PC-9 (cell line): Measurements from ENCODE around the gene PSMD4. TPM values are rescaled to one million over a fixed set of nuclear protein-coding genes. Genes with fewer than 3 reads are reported as not detected.

ENCODE experiments used
- BruUV-seq: library from RNA; stranded (reverse); fragments of 400-500 nt; replicated peaks from 2 replicates; lab custom pipeline; 2021; lab: Mats Ljungman, UMichigan
- CTCF ChIA-PET: fragments of 300-600 bp; sonication (Branson Sonifier 250); formaldehyde crosslinking; loops from one replicate; lab custom pipeline; 2022; ENCODE audit warnings: antibody characterized with exemption; lab: Charles Lee
- POLR2A ChIA-PET: fragments of 300-600 bp; sonication (Branson Sonifier 250); formaldehyde crosslinking; loops from one replicate; lab custom pipeline; 2022; ENCODE audit warnings: antibody characterized with exemption; ENCODE audit not compliant: unreplicated experiment; lab: Charles Lee
- DNase-seq, 2 experiments: peaks; one replicate each; pipeline versions ENCODE4 v3.0.0 to v3.0.0-alpha.2; 2015 to 2022; ENCODE audit warnings: mixed read lengths in 1 of 2
- H2AFZ ChIP-seq: fragments of 200-600 bp; sonication (generic); 2 replicates; pipeline ENCODE4 v1.8.1; 2017; ENCODE audit warnings: antibody characterized with exemption
- H3F3A ChIP-seq: fragments of 200-600 bp; sonication (generic); 2 replicates; pipeline ENCODE4 v1.8.1; 2017; ENCODE audit warnings: antibody characterized with exemption, mild to moderate bottlenecking, low read depth; ENCODE audit not compliant: insufficient read depth
- H3K27ac ChIP-seq: fragments of 200-600 bp; sonication (generic); 2 replicates; pipeline ENCODE4 v1.6.1; 2016; ENCODE audit warnings: mixed run types
- H3K27me3 ChIP-seq: fragments of 200-600 bp; sonication (generic); 2 replicates; pipeline ENCODE4 v1.6.1; 2016; ENCODE audit warnings: low read depth, mixed run types; ENCODE audit not compliant: insufficient read depth
- H3K36me3 ChIP-seq: fragments of 200-600 bp; sonication (generic); 2 replicates; pipeline ENCODE4 v1.6.1; 2016; ENCODE audit warnings: low read depth, mixed run types
- H3K4me1 ChIP-seq: fragments of 200-600 bp; sonication (generic); replicated peaks from 2 replicates; pipeline ENCODE4 v1.6.1; 2016; ENCODE audit warnings: mixed run types; ENCODE audit not compliant: insufficient read depth
- H3K4me2 ChIP-seq: fragments of 200-600 bp; sonication (generic); 2 replicates; pipeline ENCODE4 v1.6.1; 2017; ENCODE audit warnings: mixed run types
- H3K4me3 ChIP-seq: fragments of 200-600 bp; sonication (generic); 2 replicates; pipeline ENCODE4 v1.6.1; 2016; ENCODE audit warnings: mixed run types
- H3K79me2 ChIP-seq: fragments of 200-600 bp; sonication (generic); 2 replicates; pipeline ENCODE4 v1.6.1; 2017; ENCODE audit warnings: low read depth, mixed run types
- H3K9me2 ChIP-seq: fragments of 200-600 bp; sonication (generic); 2 replicates; pipeline ENCODE4 v1.8.1; 2017; ENCODE audit warnings: mild to moderate bottlenecking; ENCODE audit not compliant: insufficient read depth
- H3K9me3 ChIP-seq: fragments of 200-600 bp; sonication (generic); 2 replicates; pipeline ENCODE4 v1.8.1; 2016; ENCODE audit warnings: low read depth; ENCODE audit not compliant: insufficient read depth
- H4K20me1 ChIP-seq: fragments of 200-600 bp; sonication (generic); 2 replicates; pipeline ENCODE4 v1.8.1; 2017; ENCODE audit not compliant: insufficient read depth
- EZH2 ChIP-seq: fragments of 200-600 bp; sonication (generic); IDR thresholded peaks from 2 replicates; pipeline ENCODE4 v1.8.0; 2017; ENCODE audit warnings: antibody characterized with exemption, low read depth
- intact Hi-C: fragments of 100-400 bp; cut with micrococcal nuclease; formaldehyde crosslinking; loops from one replicate; pipeline ENCODE4 v1.10.0; 2022; ENCODE audit not compliant: unreplicated experiment
- total RNA-seq: library from RNA; stranded (reverse); gene quantifications from 2 replicates; pipeline ENCODE4 v1.2.3, GENCODE V29; 2021
- TF ChIP-seq, protein P1 (sequence below): fragments of 200-600 bp; sonication (generic); conservative IDR thresholded peaks from 2 replicates; pipeline ENCODE4 v1.6.1; 2017; ENCODE audit warnings: mixed run types, antibody characterized with exemption, mild to moderate bottlenecking, moderate library complexity

PSMD4 gene
- total RNA-seq, 1 experiment from 2014 or later: 230 TPM

- ChIA-PET POLR2A (interaction anchor here (0.5 kb wide), 1 partner anchor 19 kb away, joined by 6 read pairs; no protein-coding TSS in a partner anchor), CTCF (no interaction called here)
- Histone ChIP-seq H3K36me3 (peaks cover 11% of the 10 kb centered on the region; the same call in 1 of the 2 replicates), H3K4me2 (no peak overlapping the region), H3F3A (peaks cover 17% of the 10 kb centered on the region), H2AFZ (no peak overlapping the region), H3K27ac (no peak overlapping the region), H3K4me1 (peaks cover 21% of the 10 kb centered on the region), H3K9me3 (no peaks in the 10 kb centered on the region), H3K27me3 (no peaks in the 10 kb centered on the region), H3K4me3 (no peak overlapping the region), H4K20me1 (peaks cover 20% of the 10 kb centered on the region), H3K79me2 (peaks cover 15% of the 10 kb centered on the region), H3K9me2 (no peaks in the 10 kb centered on the region)
- no TSS peak for BruUV-seq
- TF ChIP-seq, protein P1, sequence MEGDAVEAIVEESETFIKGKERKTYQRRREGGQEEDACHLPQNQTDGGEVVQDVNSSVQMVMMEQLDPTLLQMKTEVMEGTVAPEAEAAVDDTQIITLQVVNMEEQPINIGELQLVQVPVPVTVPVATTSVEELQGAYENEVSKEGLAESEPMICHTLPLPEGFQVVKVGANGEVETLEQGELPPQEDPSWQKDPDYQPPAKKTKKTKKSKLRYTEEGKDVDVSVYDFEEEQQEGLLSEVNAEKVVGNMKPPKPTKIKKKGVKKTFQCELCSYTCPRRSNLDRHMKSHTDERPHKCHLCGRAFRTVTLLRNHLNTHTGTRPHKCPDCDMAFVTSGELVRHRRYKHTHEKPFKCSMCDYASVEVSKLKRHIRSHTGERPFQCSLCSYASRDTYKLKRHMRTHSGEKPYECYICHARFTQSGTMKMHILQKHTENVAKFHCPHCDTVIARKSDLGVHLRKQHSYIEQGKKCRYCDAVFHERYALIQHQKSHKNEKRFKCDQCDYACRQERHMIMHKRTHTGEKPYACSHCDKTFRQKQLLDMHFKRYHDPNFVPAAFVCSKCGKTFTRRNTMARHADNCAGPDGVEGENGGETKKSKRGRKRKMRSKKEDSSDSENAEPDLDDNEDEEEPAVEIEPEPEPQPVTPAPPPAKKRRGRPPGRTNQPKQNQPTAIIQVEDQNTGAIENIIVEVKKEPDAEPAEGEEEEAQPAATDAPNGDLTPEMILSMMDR: no peak
- no peak for TF ChIP-seq EZH2
- intact Hi-C loops: no loop called here
- DNase-seq: peak in 1 of 2 experiments; percentile 35
These were observed 59.8 kb downstream of the PSMD4 start for GRCh38 chr1:151314137-151314875.

DNA sequence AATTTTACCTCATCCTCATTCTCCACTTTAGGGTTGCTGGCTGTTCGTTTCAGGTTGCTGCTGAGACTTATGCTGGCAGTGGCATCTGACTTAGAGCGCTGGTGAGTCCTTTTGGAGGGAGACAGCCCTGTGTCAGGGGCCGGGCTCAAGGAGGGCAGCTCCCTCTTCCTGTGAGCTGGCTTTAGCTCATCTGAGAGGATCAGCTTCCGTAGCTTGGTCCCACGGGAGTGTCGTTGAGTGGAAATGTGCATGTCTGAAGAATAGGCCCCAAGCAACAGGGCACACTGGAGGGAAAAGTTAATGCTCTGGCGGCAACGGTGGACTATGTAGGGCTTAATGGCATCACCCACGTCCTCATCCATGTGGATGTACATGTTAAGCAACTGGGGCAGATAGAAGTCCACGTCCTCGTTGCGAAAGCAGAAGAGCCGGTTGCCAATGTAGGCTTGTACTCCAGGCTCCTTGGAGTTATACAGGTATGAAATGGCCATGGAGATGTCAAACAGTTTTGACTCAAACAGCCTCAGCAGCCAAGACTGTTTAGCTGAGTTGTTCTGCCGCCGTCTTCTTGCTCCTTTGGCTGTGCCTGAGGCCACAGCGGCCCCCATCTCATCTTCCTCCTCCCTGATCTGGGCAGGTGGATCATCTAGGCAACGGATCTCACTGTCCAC is 61.2 kb downstream of the PSMD4 start:
- H2AFZ ChIP-seq: no peak overlapping the region
- H3K27me3 ChIP-seq: no peaks in the 10 kb centered on the region
- no peaks in the 10 kb centered on the region for H3K9me2 ChIP-seq
- no peak overlapping the region for H3K27ac ChIP-seq
- peaks cover 6% of the 10 kb centered on the region for H3K79me2 ChIP-seq
- DNase-seq: no peak
- intact Hi-C loops: no loop called here
- H3K4me3 ChIP-seq: no peak overlapping the region
- BruUV-seq: no TSS peak
- H3K4me1 ChIP-seq: peaks cover 21% of the 10 kb centered on the region
- H3F3A ChIP-seq: peaks cover 16% of the 10 kb centered on the region
- H4K20me1 ChIP-seq: peaks cover 10% of the 10 kb centered on the region
- no peak for TF ChIP-seq EZH2
- TF ChIP-seq, protein P1: no peak
- no peak overlapping the region for H3K4me2 ChIP-seq
- POLR2A ChIA-PET: interaction anchor here (0.7 kb wide), 1 partner anchor 33 kb away, joined by 3 read pairs; no protein-coding TSS in a partner anchor
- CTCF ChIA-PET: no interaction called here
- H3K9me3 ChIP-seq: no peaks in the 10 kb centered on the region
- H3K36me3 ChIP-seq: peaks cover 9% of the 10 kb centered on the region; the same call in 1 of the 2 replicates

Other genes starting within 250 kb of the PSMD4 start
- 15.6 and 17.6 TPM in 2 replicates for gene MINDY1, start 247.8 kb upstream of the PSMD4 start, total RNA-seq
- gene PRUNE1, start 246.3 kb upstream of the PSMD4 start, total RNA-seq: 26.6 and 30.7 TPM in 2 replicates
- gene BNIPL, start 218.1 kb upstream of the PSMD4 start, total RNA-seq: 3.0 and 3.6 TPM in 2 replicates
- 1.8 and 2.3 TPM in 2 replicates for gene C1orf56, start 207.0 kb upstream of the PSMD4 start, total RNA-seq
- gene CDC42SE1, start 195.1 kb upstream of the PSMD4 start, total RNA-seq: 59.4 and 62.8 TPM in 2 replicates
- gene MLLT11, start 194.3 kb upstream of the PSMD4 start, total RNA-seq: 15.0 and 23.3 TPM in 2 replicates
- 6.4 and 6.6 TPM in 2 replicates for gene GABPB2, start 184.0 kb upstream of the PSMD4 start, total RNA-seq
- 5.6 and 6.1 TPM in 2 replicates for gene SEMA6C, start 108.1 kb upstream of the PSMD4 start, total RNA-seq
- gene TNFAIP8L2, start 98.1 kb upstream of the PSMD4 start, total RNA-seq: not detected in 2 replicates
- gene LYSMD1, start 88.8 kb upstream of the PSMD4 start, total RNA-seq: 7.6 and 12.8 TPM in 2 replicates
- gene SCNM1, start 88.6 kb upstream of the PSMD4 start, total RNA-seq: 42.5 and 47.7 TPM in 2 replicates
- 1.2 TPM in 1 of 2 replicates, not detected in the other for gene TMOD4, start 78.8 kb upstream of the PSMD4 start, total RNA-seq
- gene VPS72, start 64.5 kb upstream of the PSMD4 start, total RNA-seq: 63.9 and 72.5 TPM in 2 replicates
- 69.7 and 76.4 TPM in 2 replicates for gene PIP5K1A, start 56.2 kb upstream of the PSMD4 start, total RNA-seq
- 26.6 and 28.7 TPM in 2 replicates for gene ZNF687, start 27.6 kb downstream of the PSMD4 start, total RNA-seq
- gene PI4KB, start 72.7 kb downstream of the PSMD4 start, total RNA-seq: 40.0 and 44.3 TPM in 2 replicates
- 73.6 and 75.7 TPM in 2 replicates for gene RFX5, start 92.5 kb downstream of the PSMD4 start, total RNA-seq
- 11.3 and 18.4 TPM in 2 replicates for gene SELENBP1, start 118.0 kb downstream of the PSMD4 start, total RNA-seq
- gene PSMB4, start 144.8 kb downstream of the PSMD4 start, total RNA-seq: 334 and 345 TPM in 2 replicates
- gene POGZ, start 204.8 kb downstream of the PSMD4 start, total RNA-seq: 63.3 and 71.0 TPM in 2 replicates